ENCODE measurements around the gene SKI.

SKI gene

DNA sequence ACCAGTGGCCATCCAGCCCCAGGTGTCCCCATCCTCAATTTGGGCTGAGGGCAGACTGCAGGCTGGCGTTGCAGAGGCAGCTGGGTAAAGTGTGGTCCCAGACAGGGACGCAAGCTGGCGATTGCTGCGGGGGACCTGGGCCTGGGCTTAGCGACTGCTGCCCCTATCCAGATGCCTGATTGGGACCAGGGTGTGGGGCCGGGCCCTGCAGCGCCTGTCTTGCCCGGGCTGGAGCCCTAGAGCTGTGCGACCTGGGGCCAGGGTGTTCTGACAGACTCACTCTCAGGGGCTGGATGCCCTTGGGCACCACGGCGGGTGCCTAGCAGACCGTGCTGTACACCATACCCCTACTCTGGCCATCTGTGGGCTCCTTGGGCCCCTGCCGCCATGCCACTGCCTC is 17.3 kb upstream of the SKI start:
- DNase-seq = no peak

DNA sequence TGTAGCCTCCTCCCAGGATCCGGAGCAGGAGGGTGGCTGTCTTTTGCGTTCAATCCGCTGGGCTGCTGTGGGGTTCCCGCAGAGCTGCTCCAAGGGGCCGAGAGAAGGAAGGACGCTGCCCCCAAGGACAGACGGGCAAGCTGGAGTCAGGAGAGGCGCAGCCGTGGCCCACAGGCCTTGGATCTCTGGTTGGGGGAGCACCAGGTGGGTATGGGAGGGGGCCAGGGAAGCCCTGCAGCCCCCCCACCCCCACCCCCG is 15.9 kb upstream of the SKI start:
- DNase-seq = no peak

DNA sequence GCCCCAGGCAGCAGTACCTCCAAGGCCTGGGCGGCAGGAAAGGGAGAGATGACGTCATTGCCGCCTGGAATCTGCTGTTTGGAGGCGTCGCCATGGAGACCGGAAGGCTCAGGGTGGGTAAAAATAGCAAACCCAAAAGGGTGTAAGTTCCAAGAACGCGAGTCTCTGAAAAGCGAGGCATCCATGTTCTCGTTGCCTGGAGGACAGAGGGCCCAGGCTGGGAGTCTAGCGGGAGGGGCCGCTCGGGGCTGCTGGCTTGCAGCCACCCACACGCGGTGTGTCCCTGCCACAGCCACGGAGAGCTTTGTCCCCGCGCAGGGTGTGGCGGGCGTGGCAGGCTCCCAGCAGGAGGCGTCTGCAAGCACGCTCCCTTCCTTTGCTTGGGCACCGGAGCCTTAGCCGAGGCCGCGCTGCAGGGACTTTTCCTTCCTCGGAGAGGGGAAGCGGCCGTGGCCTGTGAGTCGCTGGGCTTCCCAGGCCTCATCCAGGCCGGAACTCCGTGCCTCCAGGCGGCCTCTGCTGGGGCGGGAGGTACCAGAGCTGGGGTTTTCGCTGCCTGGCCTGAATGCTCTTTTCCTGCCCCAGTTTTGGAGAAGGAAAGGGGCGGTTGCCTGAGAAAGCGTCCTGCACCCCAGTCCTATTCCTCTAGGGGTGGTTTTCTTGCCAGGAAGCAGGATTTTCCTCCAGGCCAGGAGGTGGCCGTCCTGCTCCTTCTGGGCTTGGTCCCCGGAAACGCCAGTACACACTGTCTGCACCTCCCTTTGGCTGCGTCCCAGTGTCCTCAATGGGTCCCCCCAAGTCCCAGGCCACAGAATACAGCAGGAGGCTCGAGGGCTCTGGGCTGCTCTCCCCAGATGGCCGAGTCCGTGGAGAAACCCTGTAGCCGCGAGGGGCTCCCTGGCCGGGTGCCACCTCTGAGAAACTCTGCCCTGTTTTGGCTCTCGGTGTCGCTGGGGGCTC is 15.3 kb upstream of the SKI start:
- DNase-seq = peak in 1 of 2 experiments; percentile 46

DNA sequence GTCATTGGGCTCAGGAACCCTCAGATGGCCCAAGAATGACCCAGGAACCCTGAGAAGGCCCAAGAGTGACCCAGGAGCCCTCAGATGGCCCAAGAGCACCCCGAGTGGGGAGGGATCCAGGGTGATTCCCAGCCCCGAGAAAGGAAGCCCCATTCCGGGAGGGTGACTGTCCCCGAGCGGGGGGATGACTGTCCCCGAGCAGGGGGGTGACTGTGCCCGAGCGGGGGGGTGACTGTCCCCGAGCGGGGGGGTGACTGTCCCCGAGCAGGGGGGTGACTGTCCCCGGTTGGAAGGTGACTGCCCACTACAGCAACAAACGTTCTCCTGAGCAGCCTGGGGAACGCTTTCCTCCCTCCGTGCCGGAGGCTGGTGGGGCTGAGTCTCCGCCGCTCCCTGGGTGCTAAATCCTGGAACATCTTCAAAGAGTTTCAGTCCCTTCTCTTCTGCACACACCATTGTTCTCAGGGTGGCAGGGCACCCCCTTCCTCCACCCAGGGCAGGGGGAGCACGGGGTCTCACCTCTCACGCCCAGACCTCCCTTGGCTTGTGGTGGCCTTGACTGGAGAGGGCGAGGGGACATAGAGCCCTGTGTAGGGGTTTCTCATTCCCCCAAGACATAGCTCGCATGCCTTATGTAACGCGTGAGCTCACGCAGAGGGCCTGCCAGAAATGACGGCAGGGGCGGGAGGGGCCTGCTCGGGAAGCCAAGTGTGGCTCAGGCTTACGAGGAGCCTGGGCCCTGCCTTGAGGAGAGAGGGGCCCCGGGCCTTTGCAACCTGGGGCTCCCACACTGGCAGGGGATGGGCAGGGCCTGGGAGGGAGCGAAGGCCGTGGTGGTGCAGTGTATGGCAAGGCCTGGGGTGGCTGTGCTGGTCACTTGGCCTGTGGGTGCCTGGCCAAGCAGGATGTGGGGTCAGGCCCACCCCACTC is 14.3 kb upstream of the SKI start:
- no peak for DNase-seq

DNA sequence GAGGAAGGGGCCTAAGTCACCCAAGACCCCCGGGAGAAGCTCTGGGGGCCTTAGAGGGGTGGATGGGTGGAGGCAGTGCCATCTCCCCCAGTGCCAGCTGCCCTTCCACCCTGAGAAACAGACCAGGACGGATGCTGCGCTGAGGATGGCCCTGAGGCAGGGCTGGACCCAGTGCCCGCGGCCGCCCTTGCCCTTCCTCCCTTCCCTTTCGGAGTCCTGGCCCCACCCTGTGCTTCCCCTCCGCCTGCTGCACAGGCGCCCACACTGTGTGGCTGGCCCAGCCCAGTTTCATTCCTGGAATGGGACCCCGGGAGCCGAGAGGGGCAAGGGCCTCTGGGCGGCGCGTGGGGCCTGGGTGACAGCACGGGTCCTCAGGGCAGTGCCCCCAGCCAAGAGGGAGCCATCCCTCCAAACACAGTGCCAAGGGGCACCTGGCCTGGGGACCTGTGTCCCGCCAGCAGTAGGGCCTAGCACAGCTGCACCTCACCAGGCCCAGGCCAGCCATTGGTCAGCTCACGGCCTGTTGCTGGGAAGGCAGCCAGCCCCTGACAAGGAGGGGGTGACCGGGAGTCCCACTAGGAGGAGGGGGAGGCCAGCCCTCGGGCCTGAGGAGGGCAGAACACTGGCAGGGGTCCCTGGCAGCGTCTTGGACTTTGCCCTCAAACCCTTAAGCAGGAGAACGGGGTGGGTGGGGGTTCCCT is 13.4 kb upstream of the SKI start:
- DNase-seq = no peak

DNA sequence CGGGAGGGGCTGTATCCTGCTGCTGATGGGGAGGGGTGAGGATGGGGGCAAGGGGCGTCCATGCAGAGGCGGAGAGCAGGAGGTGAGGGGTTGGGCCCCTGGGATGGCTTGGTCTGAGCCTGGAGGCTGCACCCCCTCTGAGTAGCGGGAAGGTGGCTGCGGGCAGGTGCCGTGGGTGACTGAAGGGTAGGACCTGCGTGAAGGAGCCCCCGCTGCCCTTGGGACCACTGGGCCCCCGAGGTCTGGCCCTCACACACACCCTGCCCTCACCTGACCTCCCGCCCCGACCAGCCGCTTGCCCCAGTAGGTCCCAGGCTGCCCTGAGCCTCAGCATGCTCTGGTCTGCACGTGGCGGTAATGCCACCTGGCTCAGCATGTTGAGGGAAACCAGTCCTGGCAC is 12.8 kb upstream of the SKI start:
- no peak for DNase-seq

DNA sequence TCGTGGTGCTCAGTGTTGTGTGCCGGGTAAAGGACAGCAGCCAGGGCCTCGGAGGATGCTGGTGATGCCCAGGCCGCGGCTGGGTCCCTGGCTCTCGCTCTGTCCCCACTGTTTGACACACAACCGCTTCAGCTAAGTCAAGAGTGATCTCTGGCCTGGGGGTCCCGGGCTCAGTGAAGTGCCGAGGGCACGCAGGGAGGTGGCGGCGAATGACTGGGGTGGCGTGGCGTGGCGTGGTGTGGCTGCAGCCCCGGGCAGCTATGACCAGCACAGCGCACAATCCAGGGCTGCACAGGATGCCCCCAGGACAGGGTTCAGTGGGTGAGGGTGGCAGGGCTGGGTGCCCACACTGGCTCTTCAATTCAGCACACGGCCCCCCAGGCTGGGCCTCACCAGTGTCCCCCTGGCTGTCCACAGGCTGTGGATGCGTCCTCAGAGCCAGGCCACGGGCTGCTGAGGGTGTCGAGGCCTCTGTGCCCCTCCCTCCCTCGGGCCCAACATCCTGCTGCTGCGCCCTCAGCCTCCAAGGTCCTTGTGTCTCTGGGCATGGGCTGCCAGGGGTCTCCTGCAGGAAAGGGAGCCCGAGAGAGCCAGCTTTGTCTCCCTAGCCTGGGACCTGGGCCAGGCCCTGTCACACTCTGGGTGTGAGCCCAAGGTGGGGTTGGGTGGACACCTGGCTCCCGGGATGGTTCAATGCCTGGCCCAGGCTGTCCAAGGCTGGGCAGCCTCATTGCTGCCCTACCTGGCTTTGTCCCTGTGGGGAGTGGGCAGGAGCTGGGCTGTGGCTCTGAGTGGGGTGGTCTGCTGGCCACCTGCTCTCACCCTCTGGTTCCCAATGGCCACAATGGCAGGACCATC is 12.0 kb upstream of the SKI start:
- no peak for DNase-seq

DNA sequence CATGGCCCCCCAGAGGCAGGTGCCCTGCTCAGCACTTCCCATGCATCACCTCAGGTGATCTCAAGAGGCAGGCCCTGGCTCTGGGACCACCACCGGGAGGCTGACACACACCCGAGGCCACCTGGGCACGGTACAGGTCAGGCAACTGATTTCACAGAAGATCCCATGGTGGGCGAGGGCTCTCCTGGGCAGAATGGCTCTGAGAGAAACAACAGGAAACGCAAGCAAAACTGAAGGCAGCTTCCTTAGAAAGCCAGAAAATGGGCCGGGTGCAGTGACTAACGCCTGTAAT is 11.4 kb upstream of the SKI start:
- no peak for DNase-seq

DNA sequence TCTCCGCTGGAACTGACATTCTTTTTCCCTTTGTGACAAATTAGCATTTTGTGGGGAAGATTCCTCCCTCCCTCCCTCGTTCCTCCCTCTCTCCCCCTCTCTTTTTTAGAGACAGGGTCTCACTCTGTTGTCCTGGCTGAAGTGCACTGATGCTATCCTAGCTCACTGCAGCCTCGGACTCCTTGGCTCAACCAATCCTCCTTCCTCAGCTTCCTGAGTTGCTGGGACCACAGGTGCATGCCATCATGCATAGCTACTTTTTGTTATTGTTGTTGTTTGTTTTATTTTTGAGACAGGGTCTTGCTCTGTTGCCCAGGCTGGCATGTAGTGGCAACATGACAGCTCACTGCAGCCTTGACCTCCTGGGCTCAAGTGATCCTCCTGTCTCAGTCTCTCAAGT is 6.8 kb upstream of the SKI start:
- no peak for DNase-seq

DNA sequence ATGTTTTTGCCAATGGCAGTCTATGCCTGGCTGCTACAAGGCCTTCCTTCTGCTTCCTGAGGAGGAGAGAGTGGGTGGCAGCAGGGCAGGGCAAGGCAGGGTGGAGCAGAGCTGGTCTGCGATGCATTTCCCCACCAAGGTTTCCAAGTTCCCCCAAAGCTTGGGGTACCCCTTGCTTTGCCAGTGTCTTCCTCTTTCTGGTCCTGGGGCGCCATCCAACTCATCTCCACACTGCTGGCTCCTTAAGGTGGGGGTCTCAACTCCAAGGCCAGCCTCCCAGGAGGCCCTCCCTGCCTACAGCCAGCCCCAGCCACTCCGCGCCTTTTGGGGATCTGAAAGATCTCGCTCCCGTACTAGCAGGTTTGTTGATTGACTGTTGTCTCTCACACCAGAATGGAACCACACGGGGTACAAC is 3.9 kb upstream of the SKI start:
- DNase-seq = no peak

DNA sequence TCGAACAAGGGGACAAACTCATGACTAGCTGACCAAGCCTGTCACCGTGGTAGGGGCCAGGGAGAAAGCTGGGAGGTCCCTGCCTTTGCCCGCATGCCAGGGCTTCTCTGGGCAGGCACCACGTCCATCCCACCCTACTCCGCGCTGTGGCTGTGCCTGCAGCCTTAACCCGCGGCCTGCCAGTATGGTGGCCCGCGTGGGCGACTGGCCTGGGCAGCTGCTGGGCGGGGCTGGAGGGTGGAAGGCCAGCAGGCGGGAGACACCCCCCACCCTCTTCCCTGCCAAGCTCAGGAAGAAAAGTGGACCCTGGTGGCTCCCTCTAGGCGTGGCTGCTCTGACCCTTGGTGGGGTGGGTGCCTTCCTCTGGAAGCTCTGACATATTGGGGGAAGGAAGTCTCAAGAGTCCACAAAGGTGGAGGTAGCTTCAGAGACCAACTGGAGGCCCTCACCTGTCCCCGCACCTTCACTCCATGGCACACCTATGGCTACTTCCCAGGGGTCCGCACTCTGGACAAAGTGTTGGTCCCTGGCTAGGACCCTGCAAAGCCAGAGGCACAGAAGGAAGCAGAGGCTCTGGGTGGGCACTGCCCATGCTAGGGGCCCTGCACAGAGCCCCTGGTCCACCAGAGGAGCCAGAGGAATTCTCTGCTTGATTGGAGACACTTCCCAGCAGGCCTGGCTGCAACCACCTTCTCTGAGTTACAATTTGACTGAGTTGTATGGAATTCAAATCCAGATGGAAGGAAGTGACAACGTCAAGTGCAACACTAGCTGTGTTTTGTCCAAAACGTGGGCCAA is 3.3 kb upstream of the SKI start:
- no peak for DNase-seq

DNA sequence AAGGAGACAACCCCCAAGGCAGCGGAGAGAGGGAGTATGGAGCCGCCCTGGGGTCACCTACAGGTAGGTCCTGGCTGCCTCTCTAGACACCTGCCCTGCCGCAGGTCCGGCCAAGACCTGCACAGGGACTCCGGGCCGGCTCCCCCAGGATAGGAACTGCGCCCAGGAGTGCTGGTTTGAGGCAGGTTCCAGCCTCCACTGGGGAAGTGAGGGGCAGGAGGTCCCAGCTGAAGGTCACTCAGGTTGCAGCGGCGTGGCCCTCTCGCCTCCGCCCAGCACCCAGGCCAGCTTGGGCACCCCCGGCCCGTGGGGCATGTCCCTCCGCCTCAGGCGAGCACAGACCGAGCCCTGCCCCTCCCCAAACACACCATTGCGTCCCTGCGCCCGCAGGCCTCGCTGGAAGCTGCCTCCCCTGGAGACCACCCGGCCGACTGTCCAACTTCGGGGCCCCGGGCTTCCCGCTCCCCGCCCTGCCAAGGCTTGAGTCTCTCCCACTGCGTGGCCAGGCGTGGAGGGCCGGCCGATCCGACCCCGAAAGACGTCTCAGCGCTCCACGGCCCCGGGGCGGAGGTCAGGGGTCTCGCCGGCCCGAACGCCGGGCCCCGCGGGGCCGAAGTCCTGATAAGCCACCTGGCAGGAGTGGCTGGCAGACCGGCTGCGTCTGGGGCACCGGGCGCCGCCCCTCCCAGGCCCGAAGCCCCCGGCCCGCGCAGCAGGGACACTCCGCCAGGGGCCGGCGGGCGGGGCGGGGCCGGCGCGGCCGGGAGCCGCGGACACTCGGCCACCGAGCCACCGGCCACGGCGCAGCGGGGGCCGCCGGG is 1.4 kb upstream of the SKI start:
- no peak for DNase-seq

DNA sequence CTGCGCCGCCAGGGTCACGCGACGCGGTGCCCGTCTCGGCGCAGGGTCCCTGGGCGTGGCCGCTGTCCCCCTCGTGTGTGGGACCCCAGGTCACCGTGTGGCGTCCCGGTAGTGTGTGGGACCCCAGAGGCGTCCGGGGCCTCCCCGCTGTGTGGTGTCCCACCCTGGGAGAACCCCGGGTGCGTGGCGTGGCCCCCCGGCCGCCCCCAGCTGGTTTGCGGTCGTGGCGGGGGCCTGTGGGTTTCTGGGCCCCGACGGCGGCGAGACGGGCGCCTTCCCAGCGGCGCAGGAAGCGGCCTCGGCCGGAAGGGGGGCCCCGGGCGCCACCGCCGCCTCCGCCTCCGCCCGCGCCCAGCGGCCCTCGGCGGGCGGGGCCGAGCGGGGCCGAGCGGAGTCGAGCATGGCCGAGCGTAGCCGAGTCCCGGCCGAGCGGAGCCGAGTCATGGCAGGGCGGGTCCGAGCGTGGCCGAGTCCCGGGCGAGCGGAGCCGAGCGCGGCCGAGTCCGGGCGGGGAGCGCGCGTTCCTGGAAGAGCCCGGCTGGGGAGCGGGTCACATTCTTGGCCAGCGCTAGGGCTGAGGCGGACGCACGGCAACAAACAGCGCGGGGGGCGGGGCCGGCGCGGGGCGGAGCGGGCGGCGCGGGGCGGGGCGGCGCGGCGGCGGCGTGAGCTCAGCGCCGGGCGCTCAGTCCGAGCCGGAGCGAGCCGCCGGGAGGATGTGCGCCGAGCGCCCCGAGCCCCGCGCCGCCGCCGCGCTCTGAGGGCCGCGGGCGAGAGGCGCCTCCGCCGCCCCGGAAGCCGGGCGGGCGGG is 568 bp upstream of the SKI start:
- DNase-seq = peak; percentile 74 to 98

DNA sequence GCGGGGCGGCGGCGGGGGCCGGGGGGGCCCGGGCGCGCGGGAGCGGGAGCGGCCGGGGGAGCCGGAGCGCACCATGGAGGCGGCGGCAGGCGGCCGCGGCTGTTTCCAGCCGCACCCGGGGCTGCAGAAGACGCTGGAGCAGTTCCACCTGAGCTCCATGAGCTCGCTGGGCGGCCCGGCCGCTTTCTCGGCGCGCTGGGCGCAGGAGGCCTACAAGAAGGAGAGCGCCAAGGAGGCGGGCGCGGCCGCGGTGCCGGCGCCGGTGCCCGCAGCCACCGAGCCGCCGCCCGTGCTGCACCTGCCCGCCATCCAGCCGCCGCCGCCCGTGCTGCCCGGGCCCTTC is 546 bp downstream of the SKI start:
- peak in 1 of 2 experiments; percentile 63 for DNase-seq

DNA sequence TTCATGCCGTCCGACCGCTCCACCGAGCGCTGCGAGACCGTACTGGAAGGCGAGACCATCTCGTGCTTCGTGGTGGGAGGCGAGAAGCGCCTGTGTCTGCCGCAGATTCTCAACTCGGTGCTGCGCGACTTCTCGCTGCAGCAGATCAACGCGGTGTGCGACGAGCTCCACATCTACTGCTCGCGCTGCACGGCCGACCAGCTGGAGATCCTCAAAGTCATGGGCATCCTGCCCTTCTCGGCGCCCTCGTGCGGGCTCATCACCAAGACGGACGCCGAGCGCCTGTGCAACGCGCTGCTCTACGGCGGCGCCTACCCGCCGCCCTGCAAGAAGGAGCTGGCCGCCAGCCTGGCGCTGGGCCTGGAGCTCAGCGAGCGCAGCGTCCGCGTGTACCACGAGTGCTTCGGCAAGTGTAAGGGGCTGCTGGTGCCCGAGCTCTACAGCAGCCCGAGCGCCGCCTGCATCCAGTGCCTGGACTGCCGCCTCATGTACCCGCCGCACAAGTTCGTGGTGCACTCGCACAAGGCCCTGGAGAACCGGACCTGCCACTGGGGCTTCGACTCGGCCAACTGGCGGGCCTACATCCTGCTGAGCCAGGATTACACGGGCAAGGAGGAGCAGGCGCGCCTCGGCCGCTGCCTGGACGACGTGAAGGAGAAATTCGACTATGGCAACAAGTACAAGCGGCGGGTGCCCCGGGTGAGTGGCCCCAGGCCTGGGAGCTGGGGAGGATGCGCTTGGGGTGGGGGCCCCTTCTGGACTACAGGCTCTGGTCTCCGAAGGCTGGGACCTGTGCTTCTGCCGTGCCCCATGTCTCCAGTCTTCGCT is 1.1 kb downstream of the SKI start:
- peak; percentile 28 to 68 for DNase-seq

DNA sequence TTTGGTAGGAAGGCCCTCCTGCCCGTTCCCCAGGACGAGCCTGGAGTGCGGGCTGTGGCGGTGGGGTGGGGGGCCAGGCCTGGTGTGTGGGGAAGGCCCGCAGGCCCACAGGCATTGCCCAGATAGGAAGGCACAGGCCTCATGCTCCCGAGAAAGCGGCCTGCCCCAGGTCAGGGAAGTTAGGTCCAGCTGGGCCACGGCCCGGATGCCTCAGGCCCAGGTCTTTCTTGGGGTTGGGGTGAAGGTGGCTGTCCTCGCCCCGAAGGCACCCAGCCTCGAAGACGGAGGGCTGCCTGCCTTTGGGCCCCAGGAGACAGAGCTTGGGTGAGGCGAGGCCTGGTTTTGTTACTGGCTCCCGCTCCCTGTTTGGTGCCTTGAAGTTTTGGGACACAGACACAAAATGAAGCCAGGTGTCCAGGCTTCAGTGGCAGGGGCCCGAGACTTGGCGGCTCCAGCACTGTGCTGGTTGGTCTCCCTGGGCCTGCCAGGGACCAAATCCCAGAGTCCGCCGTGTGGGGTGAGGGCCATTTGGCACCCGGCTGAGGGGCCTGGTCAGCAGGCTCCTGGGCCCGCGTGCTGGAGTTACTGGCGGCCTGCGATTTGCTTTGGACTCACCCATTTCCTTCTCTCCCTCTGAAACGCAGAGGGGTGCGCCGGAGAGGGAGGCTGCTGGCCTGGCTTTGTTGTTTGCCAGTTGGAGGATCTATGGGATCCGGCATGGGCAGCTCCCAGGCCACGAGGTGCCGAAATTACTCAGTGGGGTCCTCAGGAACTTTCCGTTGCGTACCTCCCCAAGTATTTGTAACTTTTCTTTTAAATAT is 2.0 kb downstream of the SKI start:
- DNase-seq = peak in 1 of 2 experiments; percentile 42

DNA sequence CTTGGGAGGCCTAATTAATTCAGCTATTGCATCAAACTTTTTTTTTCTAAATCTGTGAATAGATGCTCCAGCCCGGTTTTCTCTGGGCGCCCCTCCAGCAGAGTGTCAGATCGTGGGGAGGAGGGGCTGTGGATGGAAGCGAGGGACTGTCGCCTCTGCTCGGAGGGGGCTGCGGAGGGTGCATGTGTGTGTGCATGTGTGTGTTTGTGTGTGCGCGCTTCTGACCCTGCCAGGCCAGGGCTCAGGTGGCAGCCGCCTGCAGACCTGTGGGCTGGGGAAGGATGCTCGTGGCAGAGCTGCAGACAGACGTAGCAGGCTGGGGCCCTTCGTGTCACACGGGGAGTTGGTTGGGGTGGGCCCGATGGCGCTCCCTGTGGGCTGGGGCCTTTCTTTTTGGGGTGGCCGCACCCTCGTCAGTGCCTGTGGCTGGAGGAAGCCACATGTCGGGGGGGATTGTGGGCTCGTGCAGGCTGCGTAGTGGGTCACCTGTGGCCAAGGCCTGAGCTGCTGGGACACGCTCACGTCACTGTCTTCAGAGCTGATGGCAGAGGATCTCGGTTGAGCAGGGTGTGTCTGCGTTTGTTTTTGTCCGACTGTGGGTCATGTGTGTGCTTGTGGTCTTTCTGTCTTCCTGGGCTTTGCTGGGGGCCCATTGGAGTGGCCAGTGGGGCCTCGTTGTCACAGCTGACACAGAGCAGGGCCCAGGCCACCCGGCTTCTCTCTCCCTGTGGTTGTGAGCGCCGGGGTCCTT is 2.8 kb downstream of the SKI start:
- DNase-seq = peak in 1 of 2 experiments; percentile 46
